Measurements from ENCODE around the gene OR10V1.

DNA sequence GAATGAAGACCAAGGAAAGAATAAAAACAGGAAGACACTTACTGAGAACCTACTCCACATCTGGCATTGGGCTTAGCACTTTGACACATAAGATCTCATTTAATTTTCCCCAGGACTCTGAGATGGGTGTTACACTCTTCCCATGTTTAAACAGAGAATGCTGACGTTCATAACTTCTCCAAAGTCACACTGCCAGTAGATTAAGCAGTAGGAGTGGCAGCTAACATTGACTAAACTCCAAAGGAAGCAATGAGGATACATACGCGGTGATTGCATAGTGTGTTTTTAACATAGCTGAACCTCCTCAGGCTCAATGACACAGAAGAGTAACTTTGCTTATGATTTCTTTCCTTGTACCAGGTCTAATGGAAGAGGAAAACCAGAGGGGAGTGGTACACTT is 14.5 kb upstream of the OR10V1 start:
- TF ChIP-seq, protein P1, sequence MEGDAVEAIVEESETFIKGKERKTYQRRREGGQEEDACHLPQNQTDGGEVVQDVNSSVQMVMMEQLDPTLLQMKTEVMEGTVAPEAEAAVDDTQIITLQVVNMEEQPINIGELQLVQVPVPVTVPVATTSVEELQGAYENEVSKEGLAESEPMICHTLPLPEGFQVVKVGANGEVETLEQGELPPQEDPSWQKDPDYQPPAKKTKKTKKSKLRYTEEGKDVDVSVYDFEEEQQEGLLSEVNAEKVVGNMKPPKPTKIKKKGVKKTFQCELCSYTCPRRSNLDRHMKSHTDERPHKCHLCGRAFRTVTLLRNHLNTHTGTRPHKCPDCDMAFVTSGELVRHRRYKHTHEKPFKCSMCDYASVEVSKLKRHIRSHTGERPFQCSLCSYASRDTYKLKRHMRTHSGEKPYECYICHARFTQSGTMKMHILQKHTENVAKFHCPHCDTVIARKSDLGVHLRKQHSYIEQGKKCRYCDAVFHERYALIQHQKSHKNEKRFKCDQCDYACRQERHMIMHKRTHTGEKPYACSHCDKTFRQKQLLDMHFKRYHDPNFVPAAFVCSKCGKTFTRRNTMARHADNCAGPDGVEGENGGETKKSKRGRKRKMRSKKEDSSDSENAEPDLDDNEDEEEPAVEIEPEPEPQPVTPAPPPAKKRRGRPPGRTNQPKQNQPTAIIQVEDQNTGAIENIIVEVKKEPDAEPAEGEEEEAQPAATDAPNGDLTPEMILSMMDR (conservative IDR thresholded peaks at IDR 0.05 in 1 of 2, IDR thresholded peaks at IDR 0.05 in 1 of 2; ENCODE audit: low read depth in 1 of 2, low read length in 2 of 2), result no peak
- TF ChIP-seq EZH2 (IDR thresholded peaks at IDR 0.05; ENCODE audit: low read length, missing control alignments), result no peak
